SU-DHL-6 (cell line): Measurements from ENCODE around the gene KRT80.

Source experiments
- CTCF ChIP-seq: fragments of 200-600 bp; sonication (generic); IDR thresholded peaks from one replicate; pipeline ENCODE4 v1.5.1; 2017; ENCODE audit warnings: antibody characterized with exemption, mild to moderate bottlenecking, low read length, moderate library complexity; ENCODE audit not compliant: insufficient read depth, poor library complexity, severe bottlenecking
- EZH2phosphoT487 ChIP-seq: fragments of 200-600 bp; sonication (generic), shearing (Covaris generic); conservative IDR thresholded peaks from 2 replicates; pipeline ENCODE4 v1.6.1; 2018; ENCODE audit warnings: mild to moderate bottlenecking, antibody characterized with exemption, low read length, moderate library complexity, mixed read lengths

DNA sequence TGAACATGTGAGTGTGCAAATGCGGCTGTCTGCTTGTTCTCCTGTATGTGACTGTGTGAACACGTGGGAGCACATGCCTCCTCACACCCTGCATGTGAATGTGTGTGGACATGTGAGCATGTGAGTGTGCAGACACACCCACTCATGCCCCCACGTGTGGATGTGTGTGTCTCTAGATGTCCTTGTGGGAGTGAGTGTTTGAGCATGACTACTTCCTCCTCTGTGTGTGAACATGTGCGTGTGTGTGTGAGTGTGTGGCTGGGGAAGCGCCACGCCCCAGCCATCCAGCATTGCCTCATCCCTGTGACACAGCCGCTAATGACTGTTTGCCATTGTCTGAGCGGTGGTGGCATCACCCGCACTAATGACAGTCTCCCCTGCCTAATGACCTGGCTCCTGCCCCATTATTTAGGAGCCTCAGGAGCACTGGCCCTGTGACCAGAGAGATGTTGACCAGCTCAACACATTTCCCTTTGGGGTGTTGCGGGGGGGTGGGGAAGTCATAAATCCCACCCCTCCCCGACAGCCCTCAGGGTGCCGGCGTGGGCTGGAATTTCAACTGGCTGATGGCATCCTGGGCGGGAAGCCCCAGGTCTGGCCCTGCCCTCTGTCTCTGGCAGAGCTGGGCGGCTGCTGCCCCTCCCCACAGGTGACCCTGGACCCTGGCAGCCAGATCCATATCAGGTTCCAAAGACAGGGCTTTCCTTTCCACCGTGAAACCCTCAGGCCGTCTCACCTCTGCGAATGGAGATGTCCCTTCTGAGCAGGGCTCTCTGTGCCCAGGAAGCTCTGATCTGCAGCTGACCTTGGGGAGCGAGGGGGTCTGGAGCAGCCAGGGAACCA, 11.5 kb upstream of the KRT80 start:
- no peak for TF ChIP-seq CTCF
- TF ChIP-seq EZH2phosphoT487, result no peak
